HEK293 (cell line): Measurements from ENCODE around the gene CACNG7.

Experiments
- CTCF ChIA-PET: fragments of 350-600 bp; formaldehyde crosslinking; extraction: SDS; loops from one replicate; lab custom pipeline; 2021; ENCODE audit warnings: antibody characterized with exemption; lab: Yijun Ruan, JAX
- POLR2A ChIA-PET: fragments of 300-600 bp; formaldehyde crosslinking; extraction: SDS; loops from one replicate; lab custom pipeline; 2020; ENCODE audit warnings: antibody characterized with exemption, inconsistent platforms; lab: Yijun Ruan, JAX
- H3K27ac ChIP-seq: fragments of 200-500 bp; sonication (Bioruptor generic); 2 replicates; pipeline ENCODE4 v1.5.1; 2014; ENCODE audit warnings: low read depth, low read length, control low read depth, inconsistent platforms; ENCODE audit errors: extremely low read depth
- H3K36me3 ChIP-seq, 2 experiments: fragments of 200-500 bp in 1 of 2; sonication (Bioruptor generic) in 1 of 2; 1 replicate in 1 of 2; 2 replicates in 1 of 2; pipeline ENCODE4 v1.5.1; 2014 to 2017; ENCODE audit warnings: inconsistent platforms in 2 of 2, low read length in 2 of 2; ENCODE audit not compliant: control insufficient read depth in 2 of 2, insufficient read depth in 1 of 2
- H3K4me1 ChIP-seq: fragments of 200-500 bp; sonication (Bioruptor generic); 2 replicates; pipeline ENCODE4 v1.5.1; 2014; ENCODE audit warnings: mild to moderate bottlenecking, low read length, inconsistent platforms; ENCODE audit not compliant: control insufficient read depth, insufficient read depth
- H3K4me3 ChIP-seq: 2 replicates; pipeline ENCODE4 v1.5.1; 2011; ENCODE audit warnings: low read depth, mild to moderate bottlenecking, control low read depth, low read length, moderate library complexity
- H3K9me3 ChIP-seq: fragments of 200-500 bp; sonication (Bioruptor generic); 2 replicates; pipeline ENCODE4 v1.5.1; 2014; ENCODE audit warnings: low read depth, low read length, inconsistent platforms; ENCODE audit not compliant: control insufficient read depth, insufficient read depth
- BCL11B ChIP-seq: fragments of 450-650 bp; formaldehyde crosslinking; IDR thresholded peaks from 2 replicates; pipeline ENCODE4 v1.5.1; 2016; ENCODE audit warnings: low read depth, missing biosample characterization, missing genetic modification characterization
- SCRT2 ChIP-seq: fragments of 450-650 bp; formaldehyde crosslinking; IDR thresholded peaks from 2 replicates; pipeline ENCODE4 v1.5.1; 2016; ENCODE audit warnings: missing biosample characterization, missing genetic modification characterization
- ZBTB17 ChIP-seq: fragments of 450-650 bp; formaldehyde crosslinking; IDR thresholded peaks from 2 replicates; pipeline ENCODE4 v1.5.1; 2016; ENCODE audit warnings: missing biosample characterization, missing genetic modification characterization
- ZNF335 ChIP-seq: fragments of 450-650 bp; formaldehyde crosslinking; conservative IDR thresholded peaks from 2 replicates; pipeline ENCODE4 v1.5.1; 2016; ENCODE audit warnings: missing biosample characterization, missing genetic modification characterization
- ZNF391 ChIP-seq: fragments of 450-650 bp; formaldehyde crosslinking; IDR thresholded peaks from 2 replicates; pipeline ENCODE4 v1.5.1; 2016; ENCODE audit warnings: low read depth, missing biosample characterization, missing genetic modification characterization, borderline replicate concordance
- ZNF510 ChIP-seq: fragments of 450-650 bp; formaldehyde crosslinking; IDR thresholded peaks from 2 replicates; pipeline ENCODE4 v1.5.1; 2018; ENCODE audit warnings: mild to moderate bottlenecking, missing genetic modification characterization, missing biosample characterization; ENCODE audit not compliant: insufficient replicate concordance
- ZNF596 ChIP-seq: fragments of 450-650 bp; IDR thresholded peaks from 2 replicates; pipeline ENCODE4 v1.5.0; 2018; ENCODE audit warnings: missing biosample characterization, mild to moderate bottlenecking, missing genetic modification characterization, moderate library complexity
- ZNF600 ChIP-seq: fragments of 450-650 bp; formaldehyde crosslinking; IDR thresholded peaks from 2 replicates; pipeline ENCODE4 v1.5.1; 2016; ENCODE audit warnings: missing biosample characterization, missing genetic modification characterization
- ZNF623 ChIP-seq: fragments of 450-650 bp; formaldehyde crosslinking; IDR thresholded peaks from 2 replicates; pipeline ENCODE4 v1.5.1; 2016; ENCODE audit warnings: missing biosample characterization, missing genetic modification characterization
- ZNF654 ChIP-seq: fragments of 450-650 bp; formaldehyde crosslinking; IDR thresholded peaks from 2 replicates; pipeline ENCODE4 v1.5.1; 2016; ENCODE audit warnings: low read depth, missing biosample characterization, missing genetic modification characterization
- ZNF76 ChIP-seq: fragments of 450-650 bp; formaldehyde crosslinking; IDR thresholded peaks from 2 replicates; pipeline ENCODE4; 2016; ENCODE audit warnings: low read depth, missing biosample characterization, missing genetic modification characterization, borderline replicate concordance
- ZXDB ChIP-seq: fragments of 450-650 bp; formaldehyde crosslinking; IDR thresholded peaks from 2 replicates; pipeline ENCODE4 v1.5.1; 2016; ENCODE audit warnings: missing biosample characterization, missing genetic modification characterization
- TF ChIP-seq, protein P1 (sequence below): fragments of 450-650 bp; formaldehyde crosslinking; optimal IDR thresholded peaks from 2 replicates; pipeline ENCODE3; 2016; ENCODE audit warnings: missing biosample characterization, mild to moderate bottlenecking, missing genetic modification characterization
- TF ChIP-seq, protein P2 (sequence below): fragments of 450-650 bp; formaldehyde crosslinking; IDR thresholded peaks from 2 replicates; pipeline ENCODE4 v1.5.1; 2017; ENCODE audit warnings: missing biosample characterization, missing genetic modification characterization
- TF ChIP-seq, protein P3 (sequence below): fragments of 450-650 bp; formaldehyde crosslinking; IDR thresholded peaks from 2 replicates; pipeline ENCODE4 v1.5.1; 2016; ENCODE audit warnings: missing biosample characterization, missing genetic modification characterization
- TF ChIP-seq, protein P4 (sequence below): fragments of 450-650 bp; formaldehyde crosslinking; IDR thresholded peaks from 2 replicates; pipeline ENCODE4 v1.5.1; 2016; ENCODE audit warnings: missing biosample characterization, missing genetic modification characterization
- TF ChIP-seq, protein P5 (sequence below): fragments of 450-650 bp; formaldehyde crosslinking; IDR thresholded peaks from 2 replicates; pipeline ENCODE4 v1.5.1; 2016; ENCODE audit warnings: missing biosample characterization, missing genetic modification characterization, borderline replicate concordance

Gene CACNG7

DNA sequence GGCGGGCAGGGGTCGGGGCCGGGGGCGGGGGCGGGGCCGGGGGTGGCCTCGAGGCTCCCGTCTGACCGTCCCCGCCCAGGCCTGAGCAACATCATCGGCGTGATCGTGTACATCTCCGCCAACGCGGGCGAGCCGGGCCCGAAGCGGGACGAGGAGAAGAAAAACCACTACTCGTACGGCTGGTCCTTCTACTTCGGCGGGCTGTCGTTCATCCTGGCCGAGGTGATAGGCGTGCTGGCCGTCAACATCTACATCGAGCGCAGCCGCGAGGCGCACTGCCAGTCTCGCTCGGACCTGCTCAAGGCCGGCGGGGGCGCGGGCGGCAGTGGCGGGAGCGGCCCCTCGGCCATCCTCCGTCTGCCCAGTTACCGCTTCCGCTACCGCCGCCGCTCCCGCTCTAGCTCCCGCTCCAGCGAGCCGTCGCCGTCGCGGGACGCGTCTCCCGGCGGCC lies 72.9 kb downstream of the CACNG7 start:
- CTCF ChIA-PET = no interaction called here
- H3K4me1 ChIP-seq = peaks cover 18% of the 10 kb centered on the region
- no peaks in the 10 kb centered on the region for H3K9me3 ChIP-seq
- no peak overlapping the region for H3K27ac ChIP-seq
- H3K4me3 ChIP-seq = no peak overlapping the region
- H3K36me3 ChIP-seq = no peaks in the 10 kb centered on the region
- POLR2A ChIA-PET = no interaction called here
- TF ChIP-seq, protein P1, sequence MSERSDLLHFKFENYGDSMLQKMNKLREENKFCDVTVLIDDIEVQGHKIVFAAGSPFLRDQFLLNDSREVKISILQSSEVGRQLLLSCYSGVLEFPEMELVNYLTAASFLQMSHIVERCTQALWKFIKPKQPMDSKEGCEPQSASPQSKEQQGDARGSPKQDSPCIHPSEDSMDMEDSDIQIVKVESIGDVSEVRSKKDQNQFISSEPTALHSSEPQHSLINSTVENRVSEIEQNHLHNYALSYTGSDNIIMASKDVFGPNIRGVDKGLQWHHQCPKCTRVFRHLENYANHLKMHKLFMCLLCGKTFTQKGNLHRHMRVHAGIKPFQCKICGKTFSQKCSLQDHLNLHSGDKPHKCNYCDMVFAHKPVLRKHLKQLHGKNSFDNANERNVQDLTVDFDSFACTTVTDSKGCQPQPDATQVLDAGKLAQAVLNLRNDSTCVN (tag by site-specific recombination) = no peak

DNA sequence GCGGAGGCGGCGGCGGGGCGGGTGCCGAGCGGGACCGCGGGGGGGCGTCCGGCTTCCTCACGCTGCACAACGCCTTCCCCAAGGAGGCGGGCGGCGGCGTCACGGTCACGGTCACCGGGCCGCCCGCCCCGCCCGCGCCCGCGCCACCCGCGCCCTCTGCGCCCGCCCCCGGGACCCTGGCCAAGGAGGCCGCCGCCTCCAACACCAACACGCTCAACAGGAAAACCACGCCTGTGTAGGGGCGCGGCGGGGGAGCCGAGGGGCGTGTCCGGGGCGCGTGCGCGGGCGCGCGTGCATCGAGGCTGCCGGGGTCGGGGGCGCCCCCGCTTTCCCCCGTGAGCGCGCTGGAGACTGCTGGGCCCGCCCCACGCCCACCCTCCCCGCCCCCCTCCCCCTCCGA lies 73.5 kb downstream of the CACNG7 start:
- Histone ChIP-seq H3K9me3 (no peaks in the 10 kb centered on the region), H3K4me3 (no peak overlapping the region; the same call in 1 of the 2 replicates), H3K27ac (no peak overlapping the region)
- no peak for TF ChIP-seq SCRT2 (tag by site-specific recombination)
- TF ChIP-seq, protein P2, sequence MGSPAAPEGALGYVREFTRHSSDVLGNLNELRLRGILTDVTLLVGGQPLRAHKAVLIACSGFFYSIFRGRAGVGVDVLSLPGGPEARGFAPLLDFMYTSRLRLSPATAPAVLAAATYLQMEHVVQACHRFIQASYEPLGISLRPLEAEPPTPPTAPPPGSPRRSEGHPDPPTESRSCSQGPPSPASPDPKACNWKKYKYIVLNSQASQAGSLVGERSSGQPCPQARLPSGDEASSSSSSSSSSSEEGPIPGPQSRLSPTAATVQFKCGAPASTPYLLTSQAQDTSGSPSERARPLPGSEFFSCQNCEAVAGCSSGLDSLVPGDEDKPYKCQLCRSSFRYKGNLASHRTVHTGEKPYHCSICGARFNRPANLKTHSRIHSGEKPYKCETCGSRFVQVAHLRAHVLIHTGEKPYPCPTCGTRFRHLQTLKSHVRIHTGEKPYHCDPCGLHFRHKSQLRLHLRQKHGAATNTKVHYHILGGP (tag by site-specific recombination) = no peak
- TF ChIP-seq ZNF76 (tag by site-specific recombination) = no peak
- TF ChIP-seq, all 188 proteins: peak for 0
- ChIA-PET CTCF (no interaction called here), POLR2A (no interaction called here)
- Histone ChIP-seq H3K36me3 (no peaks in the 10 kb centered on the region), H3K4me1 (peaks cover 18% of the 10 kb centered on the region)

DNA sequence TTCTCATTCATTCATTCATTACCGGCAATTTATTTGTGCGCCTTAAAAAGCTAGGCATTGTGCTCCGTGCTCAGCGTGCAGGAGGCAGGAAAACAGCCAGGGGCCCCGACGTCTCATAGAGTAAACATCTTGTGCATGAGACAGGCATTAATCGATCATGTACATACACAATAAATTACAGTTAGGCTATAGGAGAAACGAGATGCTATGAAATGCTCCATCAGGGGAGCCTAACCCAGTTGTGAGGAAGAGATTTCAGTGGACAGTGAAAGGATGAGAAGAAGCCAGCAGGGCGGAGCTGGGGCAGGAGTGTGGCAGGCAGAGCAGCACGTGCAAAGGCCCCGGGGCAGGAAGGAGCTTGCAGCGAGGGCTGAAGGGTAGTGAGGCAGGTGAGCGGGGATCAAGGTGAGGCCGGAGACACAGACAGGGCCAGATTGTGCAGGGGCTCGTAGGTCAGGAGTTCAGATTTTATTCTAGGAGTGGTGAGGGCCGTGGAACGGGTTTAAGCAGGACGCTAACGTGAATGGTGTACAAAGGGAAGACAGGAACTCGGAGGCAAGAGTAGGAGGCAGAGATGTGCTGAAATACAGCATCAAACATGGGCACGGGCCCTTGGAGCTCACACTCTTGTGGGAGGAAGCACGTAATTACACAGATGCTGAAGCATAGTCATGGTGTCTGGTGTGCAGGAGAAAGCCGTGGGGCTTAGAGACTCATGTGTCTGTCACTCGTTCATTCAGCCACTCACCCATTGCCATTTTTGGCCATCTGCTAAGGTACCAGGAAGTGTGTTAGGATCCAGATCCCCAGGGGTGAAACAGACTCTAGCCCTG lies 74.6 kb downstream of the CACNG7 start:
- Histone ChIP-seq H3K9me3 (no peaks in the 10 kb centered on the region), H3K27ac (no peak overlapping the region), H3K4me1 (peaks cover 13% of the 10 kb centered on the region), H3K36me3 (no peaks in the 10 kb centered on the region), H3K4me3 (no peak overlapping the region)
- CTCF ChIA-PET = interaction anchor here (0.6 kb wide), 1 partner anchor 102 kb away, joined by 5 read pairs; the partner anchor contains the start of gene PRKCG
- TF ChIP-seq ZNF510 (no peak), ZNF623 (tag by site-specific recombination) (peak; percentile 97)
- POLR2A ChIA-PET = no interaction called here

DNA sequence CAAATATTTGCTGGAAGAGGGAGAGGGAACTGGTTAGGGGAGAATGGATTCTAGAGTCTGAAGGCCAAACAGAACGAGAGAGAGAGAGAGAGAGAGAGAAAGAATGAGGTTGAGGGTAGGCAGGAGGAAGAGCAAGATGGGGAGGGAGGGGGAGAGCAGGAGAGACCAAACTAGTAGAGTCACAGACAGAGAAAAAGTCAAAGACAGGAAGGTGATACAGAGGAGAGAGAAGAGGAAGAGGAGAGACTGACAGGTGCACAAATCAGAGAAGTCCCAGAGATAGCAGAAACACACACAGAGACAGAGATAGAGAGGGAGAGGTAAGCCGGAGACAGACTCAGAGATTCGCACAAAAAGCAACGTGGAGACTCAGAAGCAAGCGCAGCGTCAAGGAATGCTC lies 76.8 kb downstream of the CACNG7 start:
- CTCF ChIA-PET = no interaction called here
- TF ChIP-seq, protein P3, sequence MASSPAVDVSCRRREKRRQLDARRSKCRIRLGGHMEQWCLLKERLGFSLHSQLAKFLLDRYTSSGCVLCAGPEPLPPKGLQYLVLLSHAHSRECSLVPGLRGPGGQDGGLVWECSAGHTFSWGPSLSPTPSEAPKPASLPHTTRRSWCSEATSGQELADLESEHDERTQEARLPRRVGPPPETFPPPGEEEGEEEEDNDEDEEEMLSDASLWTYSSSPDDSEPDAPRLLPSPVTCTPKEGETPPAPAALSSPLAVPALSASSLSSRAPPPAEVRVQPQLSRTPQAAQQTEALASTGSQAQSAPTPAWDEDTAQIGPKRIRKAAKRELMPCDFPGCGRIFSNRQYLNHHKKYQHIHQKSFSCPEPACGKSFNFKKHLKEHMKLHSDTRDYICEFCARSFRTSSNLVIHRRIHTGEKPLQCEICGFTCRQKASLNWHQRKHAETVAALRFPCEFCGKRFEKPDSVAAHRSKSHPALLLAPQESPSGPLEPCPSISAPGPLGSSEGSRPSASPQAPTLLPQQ = no peak
- TF ChIP-seq, protein P4, sequence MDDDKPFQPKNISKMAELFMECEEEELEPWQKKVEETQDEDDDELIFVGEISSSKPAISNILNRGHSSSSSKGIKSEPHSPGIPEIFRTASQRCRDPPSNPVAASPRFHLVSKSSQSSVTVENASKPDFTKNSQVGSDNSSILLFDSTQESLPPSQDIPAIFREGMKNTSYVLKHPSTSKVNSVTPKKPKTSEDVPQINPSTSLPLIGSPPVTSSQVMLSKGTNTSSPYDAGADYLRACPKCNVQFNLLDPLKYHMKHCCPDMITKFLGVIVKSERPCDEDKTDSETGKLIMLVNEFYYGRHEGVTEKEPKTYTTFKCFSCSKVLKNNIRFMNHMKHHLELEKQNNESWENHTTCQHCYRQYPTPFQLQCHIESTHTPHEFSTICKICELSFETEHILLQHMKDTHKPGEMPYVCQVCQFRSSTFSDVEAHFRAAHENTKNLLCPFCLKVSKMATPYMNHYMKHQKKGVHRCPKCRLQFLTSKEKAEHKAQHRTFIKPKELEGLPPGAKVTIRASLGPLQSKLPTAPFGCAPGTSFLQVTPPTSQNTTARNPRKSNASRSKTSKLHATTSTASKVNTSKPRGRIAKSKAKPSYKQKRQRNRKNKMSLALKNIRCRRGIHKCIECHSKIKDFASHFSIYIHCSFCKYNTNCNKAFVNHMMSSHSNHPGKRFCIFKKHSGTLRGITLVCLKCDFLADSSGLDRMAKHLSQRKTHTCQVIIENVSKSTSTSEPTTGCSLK (tag by site-specific recombination) = no peak
- TF ChIP-seq BCL11B (tag by site-specific recombination) = no peak
- no peak for TF ChIP-seq ZNF654 (tag by site-specific recombination)
- TF ChIP-seq, protein P5, sequence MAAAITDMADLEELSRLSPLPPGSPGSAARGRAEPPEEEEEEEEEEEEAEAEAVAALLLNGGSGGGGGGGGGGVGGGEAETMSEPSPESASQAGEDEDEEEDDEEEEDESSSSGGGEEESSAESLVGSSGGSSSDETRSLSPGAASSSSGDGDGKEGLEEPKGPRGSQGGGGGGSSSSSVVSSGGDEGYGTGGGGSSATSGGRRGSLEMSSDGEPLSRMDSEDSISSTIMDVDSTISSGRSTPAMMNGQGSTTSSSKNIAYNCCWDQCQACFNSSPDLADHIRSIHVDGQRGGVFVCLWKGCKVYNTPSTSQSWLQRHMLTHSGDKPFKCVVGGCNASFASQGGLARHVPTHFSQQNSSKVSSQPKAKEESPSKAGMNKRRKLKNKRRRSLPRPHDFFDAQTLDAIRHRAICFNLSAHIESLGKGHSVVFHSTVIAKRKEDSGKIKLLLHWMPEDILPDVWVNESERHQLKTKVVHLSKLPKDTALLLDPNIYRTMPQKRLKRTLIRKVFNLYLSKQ = no peak
- no peak for TF ChIP-seq ZNF335 (tag by site-specific recombination)
- TF ChIP-seq ZNF600 (tag by site-specific recombination) = no peak
- peak; percentile 85 for TF ChIP-seq ZNF596 (tag by site-specific recombination)
- no peak for TF ChIP-seq ZXDB (tag by site-specific recombination)
- TF ChIP-seq ZNF391 = no peak
- TF ChIP-seq ZBTB17 = peak; percentile 55; the same call in 1 of the 2 replicates

More for the DNA sequence above, 76.8 kb downstream of the CACNG7 start:
- Histone ChIP-seq H3K27ac (no peak overlapping the region), H3K9me3 (no peaks in the 10 kb centered on the region), H3K4me3 (no peak overlapping the region), H3K4me1 (0 out of 2 replicates have a peak, but pooled peaks cover 3% of the 10 kb centered on the region), H3K36me3 (no peaks in the 10 kb centered on the region)
- POLR2A ChIA-PET = no interaction called here
